CD4-positive, alpha-beta T cell treated with Interleukin-21 for 1 hour (primary cell): ENCODE data around the gene OSBPL1A.
"Not testable (repeated sequence)": the region's sequence is repeated elsewhere in the genome, so short reads cannot be mapped to it uniquely, and the experiment has no call there.

Source experiments
- DNase-seq: peaks from one replicate; pipeline ENCODE4 v3.0.0-alpha.2; 2020

Gene OSBPL1A

GRCh38 chr18:24396082-24396633 is 1.5 kb downstream of the OSBPL1A start:
- DNase-seq, result no peak

GRCh38 chr18:24395049-24395795 is 2.4 kb downstream of the OSBPL1A start:
- no peak for DNase-seq

GRCh38 chr18:24388957-24389356 is 8.7 kb downstream of the OSBPL1A start:
- DNase-seq, result no peak

- DNase-seq, result no peak
Observed at GRCh38 chr18:24386681-24387080, 10.9 kb downstream of the OSBPL1A start.

GRCh38 chr18:24381126-24381525 is 16.5 kb downstream of the OSBPL1A start:
- DNase-seq, result no peak

GRCh38 chr18:24380163-24380747 is 17.4 kb downstream of the OSBPL1A start:
- DNase-seq, result no peak

- no peak for DNase-seq
Observed at GRCh38 chr18:24378598-24378997, 19.0 kb downstream of the OSBPL1A start.

- DNase-seq, result not testable (repeated sequence)
Observed at GRCh38 chr18:24376531-24376930, 21.1 kb downstream of the OSBPL1A start.

- no peak for DNase-seq
Observed at GRCh38 chr18:24373328-24373727, 24.3 kb downstream of the OSBPL1A start.

GRCh38 chr18:24372279-24372872 is 25.2 kb downstream of the OSBPL1A start:
- no peak for DNase-seq

- no peak for DNase-seq
Observed at GRCh38 chr18:24370120-24370519, 27.5 kb downstream of the OSBPL1A start.

- DNase-seq, result no peak
Observed at GRCh38 chr18:24369426-24369825, 28.2 kb downstream of the OSBPL1A start.

GRCh38 chr18:24368749-24369148 is 28.9 kb downstream of the OSBPL1A start:
- no peak for DNase-seq

- no peak for DNase-seq
Observed at GRCh38 chr18:24366328-24366727, 31.3 kb downstream of the OSBPL1A start.

GRCh38 chr18:24364177-24364576 is 33.4 kb downstream of the OSBPL1A start:
- no peak for DNase-seq

GRCh38 chr18:24362757-24363156 is 34.9 kb downstream of the OSBPL1A start:
- no peak for DNase-seq

- peak; percentile 52 for DNase-seq
Observed at GRCh38 chr18:24359787-24360530, 37.7 kb downstream of the OSBPL1A start.

GRCh38 chr18:24354278-24354677 is 43.3 kb downstream of the OSBPL1A start:
- no peak for DNase-seq

- no peak for DNase-seq
Observed at GRCh38 chr18:24346254-24346653, 51.4 kb downstream of the OSBPL1A start.

- DNase-seq, result no peak
Observed at GRCh38 chr18:24344509-24344908, 53.1 kb downstream of the OSBPL1A start.

GRCh38 chr18:24342347-24342746 is 55.3 kb downstream of the OSBPL1A start:
- DNase-seq, result no peak

- DNase-seq, result no peak
Observed at GRCh38 chr18:24341361-24341760, 56.3 kb downstream of the OSBPL1A start.

- DNase-seq, result no peak
Observed at GRCh38 chr18:24333084-24333483, 64.5 kb downstream of the OSBPL1A start.
